HFF-Myc (cell line): ENCODE measurements around the gene ABI3.

Experiments
- DNase-seq: peaks from one replicate; pipeline ENCODE4 v3.0.0-alpha.2; 2011; ENCODE audit warnings: low read depth; ENCODE audit errors: extremely low read depth
- H3K4me3 ChIP-seq: replicated peaks from 2 replicates; pipeline ENCODE4 v1.5.1; 2011; ENCODE audit warnings: low read depth, mild to moderate bottlenecking, control low read depth, low read length
- TF ChIP-seq, protein P1 (sequence below): IDR thresholded peaks from 2 replicates; pipeline ENCODE4 v1.5.1; 2012; ENCODE audit warnings: mild to moderate bottlenecking, low read depth, low read length, control low read depth; ENCODE audit errors: missing control alignments

Gene ABI3

DNA sequence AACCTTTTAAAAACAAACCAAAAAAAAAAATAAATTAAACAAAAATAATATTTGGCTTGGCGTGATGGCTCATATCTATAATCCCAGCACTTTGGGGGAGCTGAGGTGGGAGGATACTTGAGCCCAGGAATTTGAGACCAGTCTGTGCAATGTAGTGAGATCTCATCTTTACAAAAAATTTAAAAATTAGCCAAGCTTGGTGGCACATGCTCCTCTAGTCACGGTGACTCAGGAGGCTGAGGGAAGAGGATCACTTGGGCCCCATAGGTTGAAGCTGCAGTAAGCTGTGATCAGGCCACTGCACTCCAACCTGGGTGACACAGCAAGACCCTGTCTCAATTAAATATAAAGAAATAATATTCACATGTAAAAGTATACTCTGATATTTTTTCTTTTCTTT, 12.3 kb upstream of the ABI3 start:
- H3K4me3 ChIP-seq = no peak overlapping the region
- no peak for DNase-seq
- TF ChIP-seq, protein P1, sequence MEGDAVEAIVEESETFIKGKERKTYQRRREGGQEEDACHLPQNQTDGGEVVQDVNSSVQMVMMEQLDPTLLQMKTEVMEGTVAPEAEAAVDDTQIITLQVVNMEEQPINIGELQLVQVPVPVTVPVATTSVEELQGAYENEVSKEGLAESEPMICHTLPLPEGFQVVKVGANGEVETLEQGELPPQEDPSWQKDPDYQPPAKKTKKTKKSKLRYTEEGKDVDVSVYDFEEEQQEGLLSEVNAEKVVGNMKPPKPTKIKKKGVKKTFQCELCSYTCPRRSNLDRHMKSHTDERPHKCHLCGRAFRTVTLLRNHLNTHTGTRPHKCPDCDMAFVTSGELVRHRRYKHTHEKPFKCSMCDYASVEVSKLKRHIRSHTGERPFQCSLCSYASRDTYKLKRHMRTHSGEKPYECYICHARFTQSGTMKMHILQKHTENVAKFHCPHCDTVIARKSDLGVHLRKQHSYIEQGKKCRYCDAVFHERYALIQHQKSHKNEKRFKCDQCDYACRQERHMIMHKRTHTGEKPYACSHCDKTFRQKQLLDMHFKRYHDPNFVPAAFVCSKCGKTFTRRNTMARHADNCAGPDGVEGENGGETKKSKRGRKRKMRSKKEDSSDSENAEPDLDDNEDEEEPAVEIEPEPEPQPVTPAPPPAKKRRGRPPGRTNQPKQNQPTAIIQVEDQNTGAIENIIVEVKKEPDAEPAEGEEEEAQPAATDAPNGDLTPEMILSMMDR = no peak

DNA sequence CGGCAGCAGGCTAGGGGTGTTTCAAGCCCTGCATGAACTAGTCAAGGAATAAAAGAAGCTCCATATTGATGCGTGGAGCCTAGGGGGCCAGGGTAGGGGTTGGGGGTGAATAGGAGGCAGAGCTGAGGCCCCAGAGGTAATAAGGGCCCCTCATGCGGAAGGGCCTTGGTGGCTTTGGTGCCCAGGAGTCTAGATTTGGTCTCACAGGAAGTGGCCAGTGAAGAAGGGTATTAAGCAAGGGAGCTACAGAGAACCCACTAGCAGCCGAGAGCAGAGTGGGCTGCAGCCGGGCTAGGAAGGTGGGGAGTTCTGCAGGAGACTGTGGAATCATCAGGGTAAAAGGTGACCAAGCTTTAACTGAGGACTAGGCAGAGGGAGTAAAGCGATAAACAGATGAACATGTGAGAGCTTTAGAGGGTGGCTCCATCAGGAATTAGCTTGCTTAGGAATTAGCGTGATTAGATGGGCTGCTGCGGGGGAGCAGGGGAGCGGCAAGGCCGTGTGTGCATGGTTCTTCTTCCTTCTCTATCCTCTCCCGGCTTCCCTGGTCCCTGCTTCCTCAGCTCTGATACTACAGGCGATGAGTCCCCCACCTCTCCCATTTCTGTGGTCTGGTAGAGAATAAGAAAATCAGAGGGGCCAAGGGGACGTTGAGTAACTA, 10.0 kb upstream of the ABI3 start:
- DNase-seq = no peak
- TF ChIP-seq, protein P1 = no peak
- no peak overlapping the region for H3K4me3 ChIP-seq

DNA sequence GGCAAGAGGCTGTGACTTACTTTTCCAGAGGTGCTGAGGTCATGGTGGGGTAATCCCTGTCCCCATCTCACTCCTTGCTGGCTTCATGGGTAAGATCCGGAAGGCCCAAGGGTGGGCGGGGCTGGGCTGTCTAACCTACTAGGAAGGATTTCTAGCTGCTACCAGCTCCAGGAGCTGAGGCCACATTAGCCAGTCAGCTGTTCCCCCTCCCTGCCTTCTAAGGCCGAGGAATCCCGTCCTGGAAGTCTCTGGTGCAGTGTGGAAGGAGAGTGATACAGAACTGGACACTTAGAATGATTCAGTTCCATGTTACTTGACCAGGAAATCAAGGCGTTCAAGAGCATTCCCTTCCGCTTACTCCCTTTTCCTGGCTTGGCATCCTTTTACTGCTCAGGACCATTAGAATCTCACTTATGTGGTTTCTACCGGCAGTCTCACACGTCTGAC, 9.0 kb upstream of the ABI3 start:
- no peak overlapping the region for H3K4me3 ChIP-seq
- TF ChIP-seq, protein P1 = no peak
- no peak for DNase-seq

DNA sequence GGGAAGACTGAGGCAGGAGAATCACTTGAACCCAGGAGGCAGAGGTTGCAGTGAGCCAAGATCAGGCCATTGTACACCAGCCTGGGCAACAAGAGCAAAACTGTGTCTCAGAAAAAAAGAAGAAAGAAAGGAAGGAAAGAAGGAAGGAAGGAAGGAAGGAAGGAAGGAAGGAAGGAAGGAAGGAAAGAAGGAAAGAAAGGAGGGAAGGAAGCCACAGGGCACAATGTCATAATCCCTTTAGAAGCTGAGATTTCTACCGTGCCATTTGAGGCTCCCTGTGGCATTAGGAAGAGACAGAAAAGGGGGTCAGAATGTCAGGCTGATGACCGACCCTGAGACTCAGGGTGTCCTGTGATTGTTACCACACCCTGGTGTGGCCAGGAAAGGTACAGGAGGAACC, 6.7 kb upstream of the ABI3 start:
- DNase-seq = no peak
- H3K4me3 ChIP-seq = no peak overlapping the region
- TF ChIP-seq, protein P1 = no peak

DNA sequence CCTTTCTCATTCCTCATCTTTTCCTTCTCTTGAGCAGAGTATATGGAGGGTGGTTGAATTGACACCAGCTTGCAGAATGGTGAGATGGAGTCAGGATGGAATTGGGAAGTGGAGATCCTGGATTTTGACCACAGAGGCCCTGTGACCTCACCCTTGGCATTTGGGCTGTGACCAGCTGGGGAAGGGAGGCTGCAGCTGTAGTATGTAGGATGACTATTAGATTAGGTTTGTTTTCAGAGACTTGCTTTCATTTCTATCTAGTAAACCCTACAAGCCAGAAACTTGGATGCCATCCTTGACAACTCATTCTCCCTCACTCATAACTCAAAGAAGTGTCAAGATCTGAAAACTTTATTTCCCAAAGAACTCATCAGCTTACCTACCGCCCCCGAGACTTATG, 6.0 kb upstream of the ABI3 start:
- no peak overlapping the region for H3K4me3 ChIP-seq
- TF ChIP-seq, protein P1 = no peak

DNA sequence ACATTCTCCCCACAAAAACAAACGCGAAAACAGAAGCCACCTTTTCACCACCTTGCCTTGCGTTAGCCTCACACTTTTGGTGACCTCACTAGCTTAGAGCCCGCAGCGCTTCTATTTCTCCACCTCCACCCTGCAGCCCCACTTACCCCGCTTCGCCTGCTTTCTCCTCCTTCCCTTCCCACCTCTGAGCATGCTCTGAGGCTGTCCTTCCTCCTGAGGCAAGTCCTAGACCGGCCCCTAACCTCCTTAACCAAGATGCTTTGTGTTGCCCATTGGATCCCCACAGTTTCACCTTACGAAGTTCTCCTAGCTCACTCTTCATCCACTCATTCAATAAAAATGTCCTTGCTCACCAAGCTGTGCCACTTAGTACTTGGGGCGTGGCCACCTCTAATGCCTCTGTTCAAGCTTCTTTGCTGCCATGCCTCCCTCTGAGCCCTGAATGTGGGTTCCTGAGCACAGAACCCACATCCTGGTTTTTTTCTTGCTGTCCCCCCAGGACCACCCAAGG, 1.4 kb upstream of the ABI3 start:
- DNase-seq = no peak
- TF ChIP-seq, protein P1 = no peak
- no peak overlapping the region for H3K4me3 ChIP-seq

More for the DNA sequence above, 6.0 kb upstream of the ABI3 start:
- DNase-seq = no peak
